ENCODE data around the gene TMEM196.

Gene TMEM196

GRCh38 chr7:19772841-19773760, at the start of gene TMEM196:
TMEM196 (minus strand) TSS chr7:19773617; CDS start chr7:19772696, 921 bp downstream.
- DNase-seq: peak; percentile 29

GRCh38 chr7:19816128-19816527, 42.7 kb upstream of the TMEM196 start:
- DNase-seq: no peak

- no peak for DNase-seq
These were observed 42.1 kb upstream of the TMEM196 start for GRCh38 chr7:19815546-19815945.

GRCh38 chr7:19814776-19815175, 41.4 kb upstream of the TMEM196 start:
- DNase-seq: no peak

- DNase-seq: no peak
These were observed 38.0 kb upstream of the TMEM196 start for GRCh38 chr7:19811386-19811785.

GRCh38 chr7:19798986-19799385, 25.6 kb upstream of the TMEM196 start:
- no peak for DNase-seq

- DNase-seq: no peak
These were observed 10.1 kb upstream of the TMEM196 start for GRCh38 chr7:19783541-19783940.

GRCh38 chr7:19776981-19777380, 3.6 kb upstream of the TMEM196 start:
- no peak for DNase-seq

GRCh38 chr7:19775578-19775977, 2.2 kb upstream of the TMEM196 start:
- DNase-seq: no peak

GRCh38 chr7:19772306-19772705, 1.1 kb downstream of the TMEM196 start:
- no peak for DNase-seq

- no peak for DNase-seq
These were observed 10.8 kb downstream of the TMEM196 start for GRCh38 chr7:19762631-19763030.

- no peak for DNase-seq
These were observed 18.8 kb downstream of the TMEM196 start for GRCh38 chr7:19754521-19755116.

- DNase-seq: no peak
These were observed 21.4 kb downstream of the TMEM196 start for GRCh38 chr7:19752020-19752419.

GRCh38 chr7:19749658-19750057, 23.8 kb downstream of the TMEM196 start:
- no peak for DNase-seq

GRCh38 chr7:19747740-19748339, 25.6 kb downstream of the TMEM196 start:
- DNase-seq: peak; percentile 18

GRCh38 chr7:19744075-19744474, 29.3 kb downstream of the TMEM196 start:
- DNase-seq: no peak

GRCh38 chr7:19728716-19729115, 44.7 kb downstream of the TMEM196 start:
- DNase-seq: no peak

GRCh38 chr7:19725770-19726169, 47.6 kb downstream of the TMEM196 start:
- DNase-seq: no peak

- DNase-seq: no peak
These were observed 57.9 kb downstream of the TMEM196 start for GRCh38 chr7:19715499-19715898.

- peak; percentile 56 for DNase-seq
These were observed 59.7 kb downstream of the TMEM196 start for GRCh38 chr7:19713676-19714075.

GRCh38 chr7:19709249-19709578, 64.2 kb downstream of the TMEM196 start:
- DNase-seq: no peak

- peak; percentile 98 for DNase-seq
These were observed 64.8 kb downstream of the TMEM196 start, which contains the start of gene POLR1F for GRCh38 chr7:19708397-19709248. POLR1F (minus strand) TSS chr7:19709037; CDS start chr7:19709016, 21 bp downstream.

- peak; percentile 17 for DNase-seq
These were observed 66.2 kb downstream of the TMEM196 start for GRCh38 chr7:19707240-19707639.

Data from NCI-H226 (cell line).